Neutrophil (primary cell): Measurements from ENCODE around the gene SAP30.

Source experiments
- H3K27ac ChIP-seq: fragments of 200-600 bp; sonication (generic); 2 replicates; pipeline ENCODE4 v1.5.1; 2016; ENCODE audit warnings: mild to moderate bottlenecking, moderate library complexity
- H3K27me3 ChIP-seq: fragments of 200-600 bp; sonication (generic); 2 replicates; pipeline ENCODE4 v1.6.0; 2016; ENCODE audit warnings: mild to moderate bottlenecking
- H3K36me3 ChIP-seq: fragments of 200-600 bp; sonication (generic); 2 replicates; pipeline ENCODE4 v1.5.1; 2017
- H3K4me1 ChIP-seq, 2 experiments: fragments of 200-600 bp in 1 of 2; sonication (generic) in 1 of 2; 1 replicate in 1 of 2; 2 replicates in 1 of 2; pipeline versions ENCODE4 v1.5.1 to v1.6.1; 2013 to 2016; ENCODE audit warnings: low read depth in 1 of 2, low read length in 1 of 2, mild to moderate bottlenecking in 1 of 2, moderate library complexity in 1 of 2; ENCODE audit not compliant: control insufficient read depth in 1 of 2, insufficient read depth in 1 of 2
- H3K4me3 ChIP-seq, 2 experiments: fragments of 200-600 bp in 1 of 2; sonication (generic) in 1 of 2; 1 replicate in 1 of 2; 2 replicates in 1 of 2; pipeline ENCODE4 v1.5.1; 2013 to 2016; ENCODE audit warnings: low read depth in 1 of 2, low read length in 1 of 2, mild to moderate bottlenecking in 1 of 2, moderate library complexity in 1 of 2
- H3K9me3 ChIP-seq: fragments of 200-600 bp; sonication (generic); 2 replicates; pipeline ENCODE4 v1.5.1; 2016
- TF ChIP-seq, protein P1 (sequence below): fragments of 200-600 bp; sonication (generic); IDR thresholded peaks from 2 replicates; pipeline ENCODE4 v1.5.1; 2016; ENCODE audit warnings: antibody characterized with exemption

The SAP30 gene

GRCh38 chr4:173360587-173361221, 10.1 kb upstream of the SAP30 start:
- Histone ChIP-seq H3K4me3 (no peak overlapping the region), H3K4me1 (no peaks in the 10 kb centered on the region), H3K9me3 (no peaks in the 10 kb centered on the region), H3K36me3 (no peaks in the 10 kb centered on the region), H3K27ac (no peak overlapping the region), H3K27me3 (no peaks in the 10 kb centered on the region)
- TF ChIP-seq, protein P1, sequence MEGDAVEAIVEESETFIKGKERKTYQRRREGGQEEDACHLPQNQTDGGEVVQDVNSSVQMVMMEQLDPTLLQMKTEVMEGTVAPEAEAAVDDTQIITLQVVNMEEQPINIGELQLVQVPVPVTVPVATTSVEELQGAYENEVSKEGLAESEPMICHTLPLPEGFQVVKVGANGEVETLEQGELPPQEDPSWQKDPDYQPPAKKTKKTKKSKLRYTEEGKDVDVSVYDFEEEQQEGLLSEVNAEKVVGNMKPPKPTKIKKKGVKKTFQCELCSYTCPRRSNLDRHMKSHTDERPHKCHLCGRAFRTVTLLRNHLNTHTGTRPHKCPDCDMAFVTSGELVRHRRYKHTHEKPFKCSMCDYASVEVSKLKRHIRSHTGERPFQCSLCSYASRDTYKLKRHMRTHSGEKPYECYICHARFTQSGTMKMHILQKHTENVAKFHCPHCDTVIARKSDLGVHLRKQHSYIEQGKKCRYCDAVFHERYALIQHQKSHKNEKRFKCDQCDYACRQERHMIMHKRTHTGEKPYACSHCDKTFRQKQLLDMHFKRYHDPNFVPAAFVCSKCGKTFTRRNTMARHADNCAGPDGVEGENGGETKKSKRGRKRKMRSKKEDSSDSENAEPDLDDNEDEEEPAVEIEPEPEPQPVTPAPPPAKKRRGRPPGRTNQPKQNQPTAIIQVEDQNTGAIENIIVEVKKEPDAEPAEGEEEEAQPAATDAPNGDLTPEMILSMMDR, result no peak

- TF ChIP-seq, protein P1, result no peak
- Histone ChIP-seq H3K27me3 (no peaks in the 10 kb centered on the region), H3K4me1 (no peaks in the 10 kb centered on the region), H3K9me3 (no peaks in the 10 kb centered on the region), H3K36me3 (no peaks in the 10 kb centered on the region), H3K27ac (no peak overlapping the region), H3K4me3 (no peak overlapping the region)
Measured at GRCh38 chr4:173362666-173363065, 8.1 kb upstream of the SAP30 start.

GRCh38 chr4:173365359-173365996, 5.3 kb upstream of the SAP30 start:
- H3K4me1 ChIP-seq, result peaks cover 6 to 8% of the 10 kb centered on the region in 2 experiments
- no peaks in the 10 kb centered on the region for H3K36me3 ChIP-seq
- H3K9me3 ChIP-seq, result no peaks in the 10 kb centered on the region
- TF ChIP-seq, protein P1, result no peak
- H3K27ac ChIP-seq, result no peak overlapping the region
- no peaks in the 10 kb centered on the region for H3K27me3 ChIP-seq
- no peak overlapping the region for H3K4me3 ChIP-seq

- H3K4me3 ChIP-seq, result no peak overlapping the region
Measured at GRCh38 chr4:173367285-173367684, 3.5 kb upstream of the SAP30 start.

DNA sequence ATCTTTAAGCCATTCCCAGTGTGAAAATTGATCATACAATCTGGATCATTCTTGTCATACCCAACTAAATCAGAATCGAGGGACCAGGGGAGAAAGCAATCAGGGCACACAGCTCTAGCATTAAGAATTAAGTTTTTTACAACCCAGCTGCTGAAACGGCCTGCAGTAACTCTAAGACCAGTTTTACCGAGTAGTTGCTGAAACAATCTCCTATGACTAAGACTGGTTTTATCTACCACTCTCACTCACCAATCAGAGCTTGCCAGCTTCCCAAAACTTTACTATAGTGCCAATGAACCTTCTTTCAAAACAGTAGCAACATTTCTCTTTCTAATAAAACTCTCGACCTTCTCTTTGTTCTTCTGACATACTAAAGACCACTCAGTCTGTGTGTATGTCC, 2.8 kb upstream of the SAP30 start:
- H3K4me1 ChIP-seq, result peaks cover 16 to 23% of the 10 kb centered on the region in 2 experiments
- no peaks in the 10 kb centered on the region for H3K36me3 ChIP-seq
- TF ChIP-seq, protein P1, result no peak
- H3K27ac ChIP-seq, result no peak overlapping the region
- no peak overlapping the region for H3K4me3 ChIP-seq
- peaks cover 10% of the 10 kb centered on the region for H3K27me3 ChIP-seq
- H3K9me3 ChIP-seq, result no peaks in the 10 kb centered on the region

More at GRCh38 chr4:173367285-173367684, 3.5 kb upstream of the SAP30 start:
- peaks cover 11 to 18% of the 10 kb centered on the region in 2 experiments for H3K4me1 ChIP-seq
- H3K27me3 ChIP-seq, result peaks cover 4% of the 10 kb centered on the region
- no peaks in the 10 kb centered on the region for H3K9me3 ChIP-seq
- TF ChIP-seq, protein P1, result no peak
- H3K36me3 ChIP-seq, result no peaks in the 10 kb centered on the region
- no peak overlapping the region for H3K27ac ChIP-seq
